HG02759 (cell line): ENCODE results near the gene PIM3.

ENCODE experiments used
- ATAC-seq: cut with Tn5 transposase; IDR thresholded peaks from one replicate; pipeline ENCODE4 v1.9.1; 2021; ENCODE audit warnings: mild to moderate bottlenecking, moderate library complexity; ENCODE audit not compliant: unreplicated experiment

The PIM3 gene

DNA sequence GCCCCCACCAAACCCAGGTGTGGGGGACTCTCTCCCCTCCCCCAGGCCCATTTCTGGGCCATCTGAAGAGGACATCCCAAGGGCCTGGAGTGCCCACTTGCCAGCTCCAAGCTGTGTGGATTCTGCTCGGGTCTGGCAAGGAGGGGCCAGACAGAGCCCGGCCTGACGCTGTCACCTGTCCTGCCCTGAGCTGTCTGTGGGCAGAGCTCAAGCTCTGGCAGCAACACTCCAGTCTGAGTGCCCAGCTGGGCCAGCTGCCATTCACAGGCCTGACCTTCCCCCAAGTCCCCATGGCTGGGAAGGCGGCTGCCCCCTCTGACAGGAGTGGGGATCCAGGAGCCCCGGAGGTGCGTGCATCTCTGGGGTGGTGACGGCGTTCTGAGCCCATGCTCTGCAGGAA, 6.2 kb upstream of the PIM3 start:
- ATAC-seq, result no peak

DNA sequence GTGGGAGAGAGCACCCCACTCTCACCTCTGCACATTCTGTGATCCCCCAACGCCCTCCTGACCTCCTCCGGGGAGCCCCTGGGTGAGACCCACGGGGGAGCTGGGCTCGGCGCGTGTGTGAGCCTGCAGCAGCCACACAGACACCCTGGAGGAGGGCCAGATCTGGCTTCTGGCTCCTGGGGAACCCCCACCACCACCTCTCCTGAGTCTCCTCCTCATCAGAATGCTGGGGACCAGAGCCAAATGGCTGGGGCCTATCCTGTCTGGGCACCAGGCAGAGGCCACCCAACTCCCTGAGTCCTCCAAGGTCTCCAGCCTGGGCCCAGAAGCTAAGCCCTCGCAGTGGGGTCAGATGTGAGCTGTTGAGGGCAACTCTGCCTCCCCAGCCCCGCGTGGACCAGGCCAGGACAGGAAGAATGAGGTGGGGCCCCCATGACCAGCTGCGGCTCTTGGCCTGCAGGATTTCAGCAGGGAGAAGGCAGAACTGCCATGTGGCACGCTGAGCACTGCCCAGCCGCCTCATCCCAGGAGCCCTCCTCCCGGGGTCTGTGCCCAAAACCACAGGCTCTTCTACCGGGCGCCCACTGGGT, 5.5 kb upstream of the PIM3 start:
- ATAC-seq, result no peak

- no peak for ATAC-seq
Observed at GRCh38 chr22:49955581-49956417, 4.8 kb upstream of the PIM3 start.

DNA sequence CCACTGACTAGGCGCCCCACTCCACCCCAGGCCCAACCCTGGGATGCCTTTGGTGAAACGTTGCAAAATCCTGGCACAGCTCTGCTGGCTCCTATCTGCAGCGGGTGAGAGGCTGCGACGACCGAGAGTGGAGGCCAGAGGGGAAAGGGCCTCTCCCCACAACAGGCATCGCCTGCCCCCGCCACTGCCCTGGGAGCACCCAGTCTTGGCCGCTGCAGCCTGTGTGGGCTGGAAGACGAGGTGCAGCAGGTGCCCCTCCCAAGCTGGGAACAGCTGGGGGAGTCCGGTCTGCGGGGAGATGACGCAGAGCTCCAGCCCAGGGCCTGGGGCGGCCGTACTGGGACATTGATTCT, 4.2 kb upstream of the PIM3 start:
- no peak for ATAC-seq

GRCh38 chr22:49956914-49957825, 3.4 kb upstream of the PIM3 start:
- no peak for ATAC-seq

DNA sequence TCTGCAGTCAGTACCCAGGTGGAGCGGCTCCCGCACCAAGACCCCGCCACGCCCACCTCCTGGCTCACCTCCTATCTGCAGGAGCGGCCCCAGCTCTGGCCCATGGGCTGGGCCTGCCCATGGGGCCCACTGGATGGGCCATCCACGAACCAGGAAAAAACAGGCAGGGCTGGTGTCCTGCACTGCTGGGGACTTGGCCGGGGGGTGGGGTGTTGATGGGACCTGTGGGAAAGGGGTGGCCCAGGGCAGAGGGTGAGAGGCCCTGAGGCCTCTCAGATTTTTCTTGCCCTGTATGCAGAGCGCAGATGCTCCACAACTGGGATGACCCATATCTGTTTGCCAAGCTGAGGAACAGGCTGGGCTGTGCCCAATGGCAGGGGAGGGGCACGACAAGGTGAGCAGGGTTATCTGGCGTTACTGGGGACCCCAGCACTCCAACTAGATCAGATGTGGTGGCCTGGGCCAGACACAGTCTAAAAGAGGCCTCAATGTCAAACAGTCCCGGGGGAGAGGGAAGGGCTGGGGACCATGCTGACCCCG, 2.7 kb upstream of the PIM3 start:
- ATAC-seq, result no peak

DNA sequence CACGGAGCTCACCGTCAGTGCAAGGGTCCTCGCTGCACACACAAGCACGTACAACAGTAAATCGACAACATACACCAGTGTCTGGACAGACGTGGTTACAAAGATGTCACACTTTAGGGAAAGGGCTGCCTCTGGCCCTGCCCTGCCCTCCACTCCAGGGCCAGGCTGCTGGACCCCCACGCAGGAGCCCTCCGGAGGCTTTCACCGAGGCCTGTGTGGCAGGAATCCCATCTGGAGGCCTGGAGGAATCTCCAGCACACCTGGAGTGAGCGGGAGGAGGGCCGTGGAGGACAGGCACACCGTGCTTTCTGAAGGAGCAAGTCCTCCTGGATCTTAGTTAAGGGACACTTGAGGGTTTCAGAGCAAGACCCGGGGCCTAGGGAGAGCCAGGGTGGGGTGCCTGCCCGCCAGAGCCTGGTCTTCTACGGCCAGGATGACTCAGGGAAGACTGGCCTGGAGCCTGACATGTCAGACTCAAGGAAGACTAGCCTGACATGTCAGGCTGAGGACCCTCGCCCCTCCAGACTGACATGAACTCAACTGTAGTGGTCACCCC, 2.1 kb upstream of the PIM3 start:
- no peak for ATAC-seq

DNA sequence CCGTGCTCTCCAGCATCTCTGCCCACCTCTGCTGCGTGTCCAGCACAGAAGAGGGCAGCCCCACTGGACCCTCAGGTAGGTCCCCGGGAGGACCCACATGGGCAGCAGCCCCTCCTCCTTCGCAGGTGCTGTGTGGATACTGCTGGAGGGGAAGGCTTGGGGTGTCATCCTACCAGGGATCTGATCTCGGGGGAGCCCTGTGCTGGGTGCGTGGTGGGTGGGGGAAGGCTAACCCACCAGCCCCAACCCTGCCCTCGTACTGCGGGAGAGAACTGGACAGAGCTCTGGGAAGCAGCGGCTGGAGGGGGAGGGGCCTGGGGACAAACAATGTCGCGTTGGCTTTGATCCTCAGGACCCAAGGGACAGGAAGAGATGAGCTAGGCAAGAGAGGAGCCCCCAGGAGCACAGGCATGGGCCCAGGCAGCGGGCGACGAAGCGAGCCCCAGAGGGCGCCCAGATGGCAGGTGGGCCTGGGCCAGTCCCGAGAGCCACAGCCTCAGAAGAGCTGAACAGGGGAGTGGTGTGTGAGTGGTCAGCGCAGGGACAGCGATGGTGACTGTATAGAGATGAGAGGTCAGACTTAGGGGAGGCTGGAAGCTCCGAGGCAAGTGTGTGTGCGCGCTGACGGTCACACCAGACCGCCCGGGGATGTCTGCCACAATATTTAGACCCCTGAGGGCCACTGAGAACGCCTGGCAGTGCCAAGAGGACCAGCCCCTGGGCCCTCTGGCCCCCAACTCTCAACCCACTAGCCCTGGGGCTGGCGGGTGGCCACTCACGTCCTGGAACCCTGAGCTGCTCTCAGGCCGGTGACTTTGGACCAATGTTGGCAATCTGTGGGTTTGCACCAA, 1.4 kb upstream of the PIM3 start:
- ATAC-seq, result no peak

- ATAC-seq, result peak; percentile 10
Observed at GRCh38 chr22:49959782-49960158, 802 bp upstream of the PIM3 start.

DNA sequence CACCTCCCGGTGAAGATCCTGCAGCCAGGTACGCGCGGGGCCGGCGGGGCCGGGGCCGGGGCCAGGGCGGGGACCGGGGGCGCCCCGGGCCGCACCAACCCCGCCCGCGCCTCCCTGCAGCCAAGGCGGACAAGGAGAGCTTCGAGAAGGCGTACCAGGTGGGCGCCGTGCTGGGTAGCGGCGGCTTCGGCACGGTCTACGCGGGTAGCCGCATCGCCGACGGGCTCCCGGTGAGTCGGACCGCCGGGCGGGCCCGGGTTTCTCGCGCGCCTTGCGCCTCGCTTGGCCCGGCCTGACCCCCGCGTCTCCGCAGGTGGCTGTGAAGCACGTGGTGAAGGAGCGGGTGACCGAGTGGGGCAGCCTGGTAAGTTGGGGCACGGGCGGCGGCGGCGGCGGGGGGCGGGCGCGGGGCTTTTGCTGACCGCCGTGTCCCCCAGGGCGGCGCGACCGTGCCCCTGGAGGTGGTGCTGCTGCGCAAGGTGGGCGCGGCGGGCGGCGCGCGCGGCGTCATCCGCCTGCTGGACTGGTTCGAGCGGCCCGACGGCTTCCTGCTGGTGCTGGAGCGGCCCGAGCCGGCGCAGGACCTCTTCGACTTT, 531 bp downstream of the PIM3 start:
- ATAC-seq, result peak; percentile 3

DNA sequence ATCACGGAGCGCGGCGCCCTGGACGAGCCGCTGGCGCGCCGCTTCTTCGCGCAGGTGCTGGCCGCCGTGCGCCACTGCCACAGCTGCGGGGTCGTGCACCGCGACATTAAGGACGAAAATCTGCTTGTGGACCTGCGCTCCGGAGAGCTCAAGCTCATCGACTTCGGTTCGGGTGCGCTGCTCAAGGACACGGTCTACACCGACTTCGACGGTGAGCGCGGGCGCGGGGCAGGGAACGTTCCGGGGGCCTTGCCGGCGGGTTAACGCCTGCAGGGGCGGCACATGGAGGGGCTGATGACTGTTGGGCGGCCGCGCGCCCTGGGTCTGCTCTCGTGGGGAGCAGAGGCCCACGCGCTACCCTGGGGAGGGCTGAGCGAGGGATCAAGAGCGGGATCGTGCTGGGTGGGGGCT, 1.0 kb downstream of the PIM3 start:
- ATAC-seq, result no peak

DNA sequence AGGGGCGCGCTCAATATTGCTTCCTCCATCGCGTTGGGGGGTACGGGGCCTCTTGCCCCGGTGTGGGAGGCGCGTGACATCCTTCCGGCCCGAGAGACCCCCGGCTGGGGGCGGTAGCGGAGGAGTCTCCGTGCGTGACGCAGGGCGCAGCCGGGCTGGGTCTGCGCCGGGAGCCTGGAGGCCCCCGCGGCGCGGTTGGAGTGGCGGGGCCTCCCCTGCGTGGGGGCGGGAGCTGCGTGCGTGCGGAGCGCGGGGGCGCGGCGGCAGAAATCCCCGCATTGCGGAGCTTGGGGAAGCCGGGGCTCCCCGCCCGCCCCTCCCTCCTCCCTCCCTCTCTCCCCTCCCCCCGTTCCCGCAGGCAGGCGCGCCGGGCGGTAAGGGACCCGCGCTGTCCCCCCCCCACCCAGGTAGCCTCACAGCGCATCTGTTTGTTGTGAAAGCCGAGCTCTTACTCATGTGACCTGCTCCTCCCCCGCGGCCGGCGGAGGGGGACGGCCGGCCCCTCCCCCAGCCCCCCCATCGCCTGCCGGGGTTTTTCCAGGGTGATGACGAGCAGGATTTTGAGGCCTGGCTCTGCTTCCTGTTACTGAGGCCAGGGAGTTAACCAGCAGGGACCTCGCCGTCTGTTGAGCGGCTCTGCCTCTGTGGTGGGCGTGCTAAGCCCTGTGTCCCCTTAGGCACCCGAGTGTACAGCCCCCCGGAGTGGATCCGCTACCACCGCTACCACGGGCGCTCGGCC, 1.6 kb downstream of the PIM3 start:
- no peak for ATAC-seq

GRCh38 chr22:49962751-49963646, 2.4 kb downstream of the PIM3 start:
- ATAC-seq, result no peak

GRCh38 chr22:49963647-49964026, 3.1 kb downstream of the PIM3 start:
- no peak for ATAC-seq

DNA sequence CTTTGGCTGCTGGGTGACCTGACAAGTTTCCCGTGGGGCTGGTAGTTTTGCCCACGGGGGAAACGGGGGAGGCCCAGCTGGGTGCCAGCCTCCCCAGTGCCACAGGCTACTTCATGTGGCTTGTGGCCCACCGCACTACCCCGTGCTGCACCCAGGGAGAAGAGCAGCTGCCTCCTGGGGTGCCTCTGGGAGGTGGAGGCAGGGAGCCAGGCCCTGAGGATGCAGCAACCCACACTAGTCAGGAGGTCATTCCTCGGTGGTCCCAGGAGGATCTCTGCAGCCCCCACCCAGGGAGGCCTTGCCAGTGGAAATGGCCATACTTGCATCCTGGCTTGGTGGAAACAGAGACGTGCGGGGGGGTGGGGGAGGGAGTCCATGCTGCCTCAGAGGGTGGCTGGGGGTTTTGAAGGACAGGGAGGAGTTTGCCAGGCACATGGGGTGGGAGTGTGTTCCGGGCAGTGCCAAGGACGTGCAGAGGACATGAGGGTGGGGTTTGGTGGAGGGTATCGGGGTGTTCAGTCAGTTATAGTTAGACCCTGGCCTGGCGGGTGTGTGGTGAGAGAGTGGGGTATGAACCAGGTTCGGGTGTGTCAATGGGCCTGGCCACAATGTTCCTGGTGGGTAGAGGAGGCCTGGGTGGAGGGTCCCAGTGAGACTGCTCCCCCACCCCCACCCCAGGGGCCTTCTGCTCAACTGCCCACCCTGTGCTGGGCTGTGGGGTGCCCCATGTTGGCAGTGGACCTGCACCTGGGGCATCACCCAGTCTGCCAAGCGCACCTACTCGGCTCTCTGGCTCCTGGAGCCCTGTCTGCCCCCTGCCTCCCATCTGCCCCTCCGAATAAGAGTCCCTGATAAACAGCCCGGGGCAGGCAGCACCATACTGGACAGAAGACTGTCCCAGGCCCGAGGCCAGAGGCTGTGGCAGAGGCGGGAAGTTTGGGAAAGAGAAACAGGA, 3.8 kb downstream of the PIM3 start:
- no peak for ATAC-seq

GRCh38 chr22:49965091-49966040, 4.8 kb downstream of the PIM3 start:
- no peak for ATAC-seq
